ENCODE measurements around the gene DCLRE1C. TPM values are rescaled to one million over a fixed set of nuclear protein-coding genes. Genes with fewer than 3 reads are reported as not detected.

DCLRE1C gene
- total and polyA plus RNA-seq, 4 donors: 0.93 to 9.9 (median 3.1) TPM

DNA sequence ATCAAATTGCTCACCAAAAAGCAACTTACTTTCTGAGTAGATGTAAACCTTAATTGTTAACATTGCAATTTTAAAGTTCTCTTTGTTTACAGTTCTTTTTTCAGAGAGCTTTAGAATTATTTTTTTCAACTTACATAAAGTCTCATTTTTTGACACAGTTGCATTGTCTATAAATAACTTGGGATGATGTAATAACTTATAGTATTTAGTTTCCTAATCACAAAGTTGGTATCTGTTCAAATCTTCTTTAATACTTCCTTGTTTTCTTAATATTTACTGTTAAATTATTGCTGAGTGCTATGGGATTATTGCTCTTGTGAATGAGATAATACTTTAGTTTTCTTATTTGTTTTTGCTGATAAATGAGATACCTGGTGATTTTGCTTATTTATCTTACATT lies 94.1 kb downstream of the DCLRE1C start:
- Histone ChIP-seq H3K9ac (ENCODE audit: low read depth in 1 of 2, low read length in 2 of 2) (no peak overlapping the region), H3K36me3 (ENCODE audit: control insufficient read depth in 4 of 4, insufficient read depth in 3 of 4, low read depth in 1 of 4, low read length in 3 of 4) (peaks cover 0 to 18% (median 6%) of the 10 kb centered on the region in 4 donors), H3K27me3 (ENCODE audit: control insufficient read depth in 4 of 4, insufficient read depth in 4 of 4, low read length in 3 of 4) (no peaks in the 10 kb centered on the region), H3K4me3 (ENCODE audit: low read depth in 1 of 3, low read length in 3 of 3) (no peak overlapping the region), H3K4me1 (ENCODE audit: control insufficient read depth in 4 of 4, insufficient read depth in 4 of 4, low read length in 3 of 4) (no peaks in the 10 kb centered on the region), H3K9me3 (ENCODE audit: control insufficient read depth in 4 of 4, low read length in 3 of 4) (no peaks in the 10 kb centered on the region), H3K27ac (ENCODE audit: low read depth in 1 of 2, low read length in 2 of 2) (no peak overlapping the region)
- no peak for DNase-seq (ENCODE audit: low spot score)
- TF ChIP-seq, protein P1, sequence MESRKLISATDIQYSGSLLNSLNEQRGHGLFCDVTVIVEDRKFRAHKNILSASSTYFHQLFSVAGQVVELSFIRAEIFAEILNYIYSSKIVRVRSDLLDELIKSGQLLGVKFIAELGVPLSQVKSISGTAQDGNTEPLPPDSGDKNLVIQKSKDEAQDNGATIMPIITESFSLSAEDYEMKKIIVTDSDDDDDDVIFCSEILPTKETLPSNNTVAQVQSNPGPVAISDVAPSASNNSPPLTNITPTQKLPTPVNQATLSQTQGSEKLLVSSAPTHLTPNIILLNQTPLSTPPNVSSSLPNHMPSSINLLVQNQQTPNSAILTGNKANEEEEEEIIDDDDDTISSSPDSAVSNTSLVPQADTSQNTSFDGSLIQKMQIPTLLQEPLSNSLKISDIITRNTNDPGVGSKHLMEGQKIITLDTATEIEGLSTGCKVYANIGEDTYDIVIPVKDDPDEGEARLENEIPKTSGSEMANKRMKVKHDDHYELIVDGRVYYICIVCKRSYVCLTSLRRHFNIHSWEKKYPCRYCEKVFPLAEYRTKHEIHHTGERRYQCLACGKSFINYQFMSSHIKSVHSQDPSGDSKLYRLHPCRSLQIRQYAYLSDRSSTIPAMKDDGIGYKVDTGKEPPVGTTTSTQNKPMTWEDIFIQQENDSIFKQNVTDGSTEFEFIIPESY (IDR thresholded peaks at IDR 0.05): no peak

DNA sequence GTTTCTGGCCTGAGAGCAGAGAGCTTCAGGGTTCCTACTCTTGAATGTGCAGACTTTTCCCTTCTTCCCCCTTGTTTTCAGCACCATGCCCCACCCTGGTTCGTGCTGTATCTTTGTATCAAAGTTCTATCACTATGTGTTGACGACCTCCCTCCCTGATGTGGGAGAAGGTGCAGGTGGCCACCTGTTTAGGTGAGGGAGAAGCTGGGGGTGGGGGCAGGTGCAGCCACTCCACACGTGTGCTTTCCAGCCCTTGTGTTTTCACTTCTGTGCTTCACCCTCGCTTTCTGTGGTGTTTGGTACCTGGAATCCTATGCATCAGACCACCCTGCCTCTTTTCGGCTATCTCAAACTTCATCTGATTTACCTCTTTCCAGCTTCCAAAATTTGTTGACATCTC lies 94.9 kb downstream of the DCLRE1C start:
- peaks cover 0 to 18% (median 9%) of the 10 kb centered on the region in 4 donors for H3K36me3 ChIP-seq (ENCODE audit: control insufficient read depth in 4 of 4, insufficient read depth in 3 of 4, low read depth in 1 of 4, low read length in 3 of 4)
- 89% methylated on average over 5 of the region's 5 CpGs for WGBS
- H3K9ac ChIP-seq (ENCODE audit: low read depth in 1 of 2, low read length in 2 of 2): no peak overlapping the region

DNA sequence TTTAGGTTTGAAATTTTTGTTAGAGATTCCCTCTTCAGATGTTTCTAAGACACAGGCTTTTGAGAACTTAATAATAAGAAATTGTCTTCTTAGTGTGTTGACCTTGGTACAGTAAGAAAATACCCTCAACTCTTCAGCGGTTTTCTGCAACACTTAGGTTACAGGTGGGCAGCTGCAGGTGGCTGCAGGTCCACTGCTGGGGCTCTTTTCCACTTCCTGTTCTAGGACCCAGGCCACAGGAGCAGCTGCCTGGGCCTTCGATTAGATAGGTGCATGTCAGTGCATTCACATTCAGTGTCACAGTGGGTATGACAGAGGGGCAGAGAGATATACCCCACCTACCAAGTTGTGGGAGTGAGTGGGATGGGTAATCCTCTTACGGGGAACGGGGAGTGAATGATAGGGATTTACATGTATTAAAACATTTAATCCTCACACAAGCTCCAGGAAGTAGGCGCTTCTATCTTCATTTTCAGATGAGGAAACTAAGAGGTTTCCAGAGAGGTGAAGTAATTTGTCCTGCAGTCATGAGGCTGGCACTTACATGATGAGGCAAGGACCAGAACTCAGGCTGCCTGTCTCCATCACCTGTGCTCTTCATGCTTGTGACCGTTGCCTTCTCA lies 95.4 kb downstream of the DCLRE1C start:
- Histone ChIP-seq H3K9ac (ENCODE audit: low read depth in 1 of 2, low read length in 2 of 2) (no peak overlapping the region), H3K4me1 (ENCODE audit: control insufficient read depth in 4 of 4, insufficient read depth in 4 of 4, low read length in 3 of 4) (no peaks in the 10 kb centered on the region), H3K4me3 (ENCODE audit: low read depth in 1 of 3, low read length in 3 of 3) (no peak overlapping the region), H3K27me3 (ENCODE audit: control insufficient read depth in 4 of 4, insufficient read depth in 4 of 4, low read length in 3 of 4) (no peaks in the 10 kb centered on the region), H3K36me3 (ENCODE audit: control insufficient read depth in 4 of 4, insufficient read depth in 3 of 4, low read depth in 1 of 4, low read length in 3 of 4) (peaks cover 0 to 16% (median 9%) of the 10 kb centered on the region in 4 donors), H3K9me3 (ENCODE audit: control insufficient read depth in 4 of 4, low read length in 3 of 4) (no peaks in the 10 kb centered on the region), H3K27ac (ENCODE audit: low read depth in 1 of 2, low read length in 2 of 2) (no peak overlapping the region)
- DNase-seq (ENCODE audit: low spot score): no peak
- 94% methylated on average over 6 of the region's 6 CpGs for WGBS
- TF ChIP-seq, protein P2, sequence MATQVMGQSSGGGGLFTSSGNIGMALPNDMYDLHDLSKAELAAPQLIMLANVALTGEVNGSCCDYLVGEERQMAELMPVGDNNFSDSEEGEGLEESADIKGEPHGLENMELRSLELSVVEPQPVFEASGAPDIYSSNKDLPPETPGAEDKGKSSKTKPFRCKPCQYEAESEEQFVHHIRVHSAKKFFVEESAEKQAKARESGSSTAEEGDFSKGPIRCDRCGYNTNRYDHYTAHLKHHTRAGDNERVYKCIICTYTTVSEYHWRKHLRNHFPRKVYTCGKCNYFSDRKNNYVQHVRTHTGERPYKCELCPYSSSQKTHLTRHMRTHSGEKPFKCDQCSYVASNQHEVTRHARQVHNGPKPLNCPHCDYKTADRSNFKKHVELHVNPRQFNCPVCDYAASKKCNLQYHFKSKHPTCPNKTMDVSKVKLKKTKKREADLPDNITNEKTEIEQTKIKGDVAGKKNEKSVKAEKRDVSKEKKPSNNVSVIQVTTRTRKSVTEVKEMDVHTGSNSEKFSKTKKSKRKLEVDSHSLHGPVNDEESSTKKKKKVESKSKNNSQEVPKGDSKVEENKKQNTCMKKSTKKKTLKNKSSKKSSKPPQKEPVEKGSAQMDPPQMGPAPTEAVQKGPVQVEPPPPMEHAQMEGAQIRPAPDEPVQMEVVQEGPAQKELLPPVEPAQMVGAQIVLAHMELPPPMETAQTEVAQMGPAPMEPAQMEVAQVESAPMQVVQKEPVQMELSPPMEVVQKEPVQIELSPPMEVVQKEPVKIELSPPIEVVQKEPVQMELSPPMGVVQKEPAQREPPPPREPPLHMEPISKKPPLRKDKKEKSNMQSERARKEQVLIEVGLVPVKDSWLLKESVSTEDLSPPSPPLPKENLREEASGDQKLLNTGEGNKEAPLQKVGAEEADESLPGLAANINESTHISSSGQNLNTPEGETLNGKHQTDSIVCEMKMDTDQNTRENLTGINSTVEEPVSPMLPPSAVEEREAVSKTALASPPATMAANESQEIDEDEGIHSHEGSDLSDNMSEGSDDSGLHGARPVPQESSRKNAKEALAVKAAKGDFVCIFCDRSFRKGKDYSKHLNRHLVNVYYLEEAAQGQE (IDR thresholded peaks at IDR 0.05): no peak
- TF ChIP-seq HNF4G (IDR thresholded peaks at IDR 0.05) (no peak), GABPA (IDR thresholded peaks at IDR 0.05 in 1 of 2, conservative IDR thresholded peaks at IDR 0.05 in 1 of 2) (no peak), EGR1 (IDR thresholded peaks at IDR 0.05; ENCODE audit: low read depth in 2 of 2) (no peak), RXRA (IDR thresholded peaks at IDR 0.05) (no peak), RAD21 (IDR thresholded peaks at IDR 0.05) (no peak)
- TF ChIP-seq, protein P3, sequence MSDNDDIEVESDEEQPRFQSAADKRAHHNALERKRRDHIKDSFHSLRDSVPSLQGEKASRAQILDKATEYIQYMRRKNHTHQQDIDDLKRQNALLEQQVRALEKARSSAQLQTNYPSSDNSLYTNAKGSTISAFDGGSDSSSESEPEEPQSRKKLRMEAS (IDR thresholded peaks at IDR 0.05): no peak
- TF ChIP-seq, protein P4, sequence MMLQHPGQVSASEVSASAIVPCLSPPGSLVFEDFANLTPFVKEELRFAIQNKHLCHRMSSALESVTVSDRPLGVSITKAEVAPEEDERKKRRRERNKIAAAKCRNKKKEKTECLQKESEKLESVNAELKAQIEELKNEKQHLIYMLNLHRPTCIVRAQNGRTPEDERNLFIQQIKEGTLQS (IDR thresholded peaks at IDR 0.05): no peak

More for the DNA sequence above, 94.9 kb downstream of the DCLRE1C start:
- DNase-seq (ENCODE audit: low spot score): no peak
- H3K9me3 ChIP-seq (ENCODE audit: control insufficient read depth in 4 of 4, low read length in 3 of 4): no peaks in the 10 kb centered on the region
- H3K4me1 ChIP-seq (ENCODE audit: control insufficient read depth in 4 of 4, insufficient read depth in 4 of 4, low read length in 3 of 4): no peaks in the 10 kb centered on the region
- no peak overlapping the region for H3K4me3 ChIP-seq (ENCODE audit: low read depth in 1 of 3, low read length in 3 of 3)
- H3K27ac ChIP-seq (ENCODE audit: low read depth in 1 of 2, low read length in 2 of 2): no peak overlapping the region
- TF ChIP-seq SP1 (IDR thresholded peaks at IDR 0.05): no peak
- TF ChIP-seq GABPA (IDR thresholded peaks at IDR 0.05 in 1 of 2, conservative IDR thresholded peaks at IDR 0.05 in 1 of 2): no peak
- no peak for TF ChIP-seq FOXA1 (IDR thresholded peaks at IDR 0.05)
- TF ChIP-seq, protein P1 (IDR thresholded peaks at IDR 0.05): no peak
- TF ChIP-seq, protein P2 (IDR thresholded peaks at IDR 0.05): no peak
- TF ChIP-seq FOXA2 (IDR thresholded peaks at IDR 0.05): no peak
- TF ChIP-seq JUND (IDR thresholded peaks at IDR 0.05): no peak
- H3K27me3 ChIP-seq (ENCODE audit: control insufficient read depth in 4 of 4, insufficient read depth in 4 of 4, low read length in 3 of 4): no peaks in the 10 kb centered on the region
